HL-60 (cell line): ENCODE measurements around the gene KDM8.

Experiments used
- POLR2AphosphoS5 ChIP-seq: IDR thresholded peaks from 2 replicates; pipeline ENCODE4 v1.6.1; 2012; ENCODE audit warnings: low read depth
- SPI1 ChIP-seq: IDR thresholded peaks from 2 replicates; pipeline ENCODE4 v1.6.1; 2012; ENCODE audit warnings: low read depth, mild to moderate bottlenecking, borderline replicate concordance
- TF ChIP-seq, protein P1 (sequence below): IDR thresholded peaks from one replicate; pipeline ENCODE4 v1.5.1; 2011; ENCODE audit warnings: low read length, control low read depth, inconsistent platforms; ENCODE audit not compliant: insufficient read depth
- TF ChIP-seq, protein P2 (sequence below): IDR thresholded peaks from 2 replicates; pipeline ENCODE4 v1.6.1; 2012; ENCODE audit warnings: low read depth; ENCODE audit not compliant: insufficient replicate concordance

DNA sequence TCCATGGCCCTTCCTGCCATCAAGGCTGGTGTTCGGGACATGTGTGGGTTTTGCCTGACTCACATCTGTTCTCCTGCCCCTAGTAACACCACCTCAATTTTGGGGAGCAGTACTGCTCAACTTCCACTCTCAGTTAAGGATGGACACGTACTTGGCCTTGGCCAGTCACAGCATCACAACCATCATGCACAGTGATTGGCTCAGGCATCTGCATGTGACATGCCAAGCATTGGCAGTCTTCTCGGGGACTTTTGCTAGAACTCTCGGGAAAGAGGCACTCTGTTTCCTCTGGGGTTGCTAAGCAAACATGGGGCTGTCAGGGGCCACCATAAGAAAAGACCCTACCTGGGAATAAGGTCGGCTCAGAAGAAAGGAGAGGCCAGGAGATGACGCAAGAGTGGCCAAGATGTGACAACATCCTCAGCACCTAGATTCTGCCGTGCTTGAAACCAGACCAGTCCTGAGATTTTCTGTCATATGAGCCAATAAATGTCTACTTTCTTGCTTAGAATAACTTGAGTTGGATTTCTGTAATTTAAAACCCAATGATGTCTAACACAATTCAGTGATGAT lies 11.9 kb upstream of the KDM8 start:
- TF ChIP-seq, protein P1, sequence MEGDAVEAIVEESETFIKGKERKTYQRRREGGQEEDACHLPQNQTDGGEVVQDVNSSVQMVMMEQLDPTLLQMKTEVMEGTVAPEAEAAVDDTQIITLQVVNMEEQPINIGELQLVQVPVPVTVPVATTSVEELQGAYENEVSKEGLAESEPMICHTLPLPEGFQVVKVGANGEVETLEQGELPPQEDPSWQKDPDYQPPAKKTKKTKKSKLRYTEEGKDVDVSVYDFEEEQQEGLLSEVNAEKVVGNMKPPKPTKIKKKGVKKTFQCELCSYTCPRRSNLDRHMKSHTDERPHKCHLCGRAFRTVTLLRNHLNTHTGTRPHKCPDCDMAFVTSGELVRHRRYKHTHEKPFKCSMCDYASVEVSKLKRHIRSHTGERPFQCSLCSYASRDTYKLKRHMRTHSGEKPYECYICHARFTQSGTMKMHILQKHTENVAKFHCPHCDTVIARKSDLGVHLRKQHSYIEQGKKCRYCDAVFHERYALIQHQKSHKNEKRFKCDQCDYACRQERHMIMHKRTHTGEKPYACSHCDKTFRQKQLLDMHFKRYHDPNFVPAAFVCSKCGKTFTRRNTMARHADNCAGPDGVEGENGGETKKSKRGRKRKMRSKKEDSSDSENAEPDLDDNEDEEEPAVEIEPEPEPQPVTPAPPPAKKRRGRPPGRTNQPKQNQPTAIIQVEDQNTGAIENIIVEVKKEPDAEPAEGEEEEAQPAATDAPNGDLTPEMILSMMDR: no peak
- no peak for TF ChIP-seq SPI1
- no peak for TF ChIP-seq POLR2AphosphoS5
- TF ChIP-seq, protein P2, sequence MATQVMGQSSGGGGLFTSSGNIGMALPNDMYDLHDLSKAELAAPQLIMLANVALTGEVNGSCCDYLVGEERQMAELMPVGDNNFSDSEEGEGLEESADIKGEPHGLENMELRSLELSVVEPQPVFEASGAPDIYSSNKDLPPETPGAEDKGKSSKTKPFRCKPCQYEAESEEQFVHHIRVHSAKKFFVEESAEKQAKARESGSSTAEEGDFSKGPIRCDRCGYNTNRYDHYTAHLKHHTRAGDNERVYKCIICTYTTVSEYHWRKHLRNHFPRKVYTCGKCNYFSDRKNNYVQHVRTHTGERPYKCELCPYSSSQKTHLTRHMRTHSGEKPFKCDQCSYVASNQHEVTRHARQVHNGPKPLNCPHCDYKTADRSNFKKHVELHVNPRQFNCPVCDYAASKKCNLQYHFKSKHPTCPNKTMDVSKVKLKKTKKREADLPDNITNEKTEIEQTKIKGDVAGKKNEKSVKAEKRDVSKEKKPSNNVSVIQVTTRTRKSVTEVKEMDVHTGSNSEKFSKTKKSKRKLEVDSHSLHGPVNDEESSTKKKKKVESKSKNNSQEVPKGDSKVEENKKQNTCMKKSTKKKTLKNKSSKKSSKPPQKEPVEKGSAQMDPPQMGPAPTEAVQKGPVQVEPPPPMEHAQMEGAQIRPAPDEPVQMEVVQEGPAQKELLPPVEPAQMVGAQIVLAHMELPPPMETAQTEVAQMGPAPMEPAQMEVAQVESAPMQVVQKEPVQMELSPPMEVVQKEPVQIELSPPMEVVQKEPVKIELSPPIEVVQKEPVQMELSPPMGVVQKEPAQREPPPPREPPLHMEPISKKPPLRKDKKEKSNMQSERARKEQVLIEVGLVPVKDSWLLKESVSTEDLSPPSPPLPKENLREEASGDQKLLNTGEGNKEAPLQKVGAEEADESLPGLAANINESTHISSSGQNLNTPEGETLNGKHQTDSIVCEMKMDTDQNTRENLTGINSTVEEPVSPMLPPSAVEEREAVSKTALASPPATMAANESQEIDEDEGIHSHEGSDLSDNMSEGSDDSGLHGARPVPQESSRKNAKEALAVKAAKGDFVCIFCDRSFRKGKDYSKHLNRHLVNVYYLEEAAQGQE: no peak
